ENCODE measurements around the gene MUC2.

Gene MUC2

GRCh38 chr11:1072116-1072820 is 2.4 kb upstream of the MUC2 start:
- DNase-seq (ENCODE audit: low spot score) = no peak

GRCh38 chr11:1072821-1073231 is 1.8 kb upstream of the MUC2 start:
- DNase-seq (ENCODE audit: low spot score) = no peak

- DNase-seq (ENCODE audit: low spot score) = peak; percentile 78
Observed at GRCh38 chr11:1073261-1073724, 1.4 kb upstream of the MUC2 start.

- no peak for DNase-seq (ENCODE audit: low spot score)
Observed at GRCh38 chr11:1073851-1074243, 827 bp upstream of the MUC2 start.

GRCh38 chr11:1075341-1075911 is 752 bp downstream of the MUC2 start:
- DNase-seq (ENCODE audit: low spot score) = no peak

GRCh38 chr11:1076061-1076665 is 1.5 kb downstream of the MUC2 start:
- DNase-seq (ENCODE audit: low spot score) = no peak

GRCh38 chr11:1077033-1077416 is 2.4 kb downstream of the MUC2 start:
- DNase-seq (ENCODE audit: low spot score) = no peak

GRCh38 chr11:1077417-1078119 is 2.9 kb downstream of the MUC2 start:
- no peak for DNase-seq (ENCODE audit: low spot score)

GRCh38 chr11:1078191-1078601 is 3.5 kb downstream of the MUC2 start:
- no peak for DNase-seq (ENCODE audit: low spot score)

- no peak for DNase-seq (ENCODE audit: low spot score)
Observed at GRCh38 chr11:1081601-1082311, 7.1 kb downstream of the MUC2 start.

- no peak for DNase-seq (ENCODE audit: low spot score)
Observed at GRCh38 chr11:1082346-1082727, 7.7 kb downstream of the MUC2 start.

- DNase-seq (ENCODE audit: low spot score) = no peak
Observed at GRCh38 chr11:1082728-1083620, 8.3 kb downstream of the MUC2 start.

GRCh38 chr11:1083621-1084551 is 9.2 kb downstream of the MUC2 start:
- no peak for DNase-seq (ENCODE audit: low spot score)

GRCh38 chr11:1084561-1085439 is 10.1 kb downstream of the MUC2 start:
- no peak for DNase-seq (ENCODE audit: low spot score)

- no peak for DNase-seq (ENCODE audit: low spot score)
Observed at GRCh38 chr11:1085440-1086170, 10.9 kb downstream of the MUC2 start.

- DNase-seq (ENCODE audit: low spot score) = no peak
Observed at GRCh38 chr11:1086171-1087102, 11.8 kb downstream of the MUC2 start.

- no peak for DNase-seq (ENCODE audit: low spot score)
Observed at GRCh38 chr11:1087279-1087960, 12.7 kb downstream of the MUC2 start.
